Duodenal mucosa (tissue), 2 donors: ENCODE data around the gene MXRA8.

ENCODE experiments used
- H3K27ac ChIP-seq: one replicate; pipeline ENCODE4 v1.7.0; 2013; ENCODE audit warnings: low read depth, low read length
- H3K27me3 ChIP-seq, 2 donors: one replicate each; pipeline ENCODE4 v1.7.0; 2013; ENCODE audit warnings: low read length in 2 of 2, control low read depth in 1 of 2; ENCODE audit not compliant: insufficient read depth in 2 of 2, control insufficient read depth in 1 of 2
- H3K36me3 ChIP-seq, 2 donors: one replicate each; pipeline ENCODE4 v1.7.0; 2013; ENCODE audit warnings: low read length in 2 of 2, control low read depth in 1 of 2; ENCODE audit not compliant: insufficient read depth in 2 of 2, control insufficient read depth in 1 of 2
- H3K4me1 ChIP-seq, 2 donors: one replicate each; pipeline ENCODE4 v1.7.0; 2013; ENCODE audit warnings: low read length in 2 of 2, control low read depth in 1 of 2; ENCODE audit not compliant: insufficient read depth in 2 of 2, control insufficient read depth in 1 of 2
- H3K4me3 ChIP-seq, 2 donors: one replicate each; pipeline ENCODE4 v1.7.0; 2013; ENCODE audit warnings: low read length in 2 of 2, low read depth in 1 of 2
- H3K9ac ChIP-seq, 2 donors: one replicate each; pipeline ENCODE4 v1.7.0; 2013; ENCODE audit warnings: low read length in 2 of 2, low read depth in 1 of 2
- H3K9me3 ChIP-seq, 2 donors: one replicate each; pipeline ENCODE4 v1.7.0; 2013; ENCODE audit warnings: low read length in 2 of 2, control low read depth in 1 of 2; ENCODE audit not compliant: control insufficient read depth in 1 of 2

Gene MXRA8

DNA sequence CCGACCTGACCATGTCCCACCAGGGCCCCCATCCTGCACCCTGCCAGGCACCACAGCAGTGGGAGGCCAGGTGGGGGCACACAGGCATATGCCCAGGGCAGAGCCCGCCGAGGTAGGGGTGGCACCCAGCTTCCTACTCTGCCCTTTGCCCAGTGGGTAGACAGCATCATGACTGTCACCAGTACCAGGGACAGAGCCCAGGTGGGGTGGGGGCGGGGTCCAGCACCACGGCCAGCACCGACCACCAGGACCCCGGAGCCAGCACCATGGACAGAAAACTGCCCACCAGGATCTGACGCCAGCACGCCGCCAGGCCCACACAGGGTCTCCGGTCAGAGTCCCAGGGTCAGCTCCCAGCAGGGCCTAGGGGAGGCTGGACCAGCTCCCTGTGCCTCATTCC lies 23.5 kb downstream of the MXRA8 start:
- Histone ChIP-seq H3K27me3 (peaks cover 0 to 35% of the 10 kb centered on the region in 2 donors), H3K4me1 (peaks cover 10 to 23% of the 10 kb centered on the region in 2 donors), H3K36me3 (peaks cover 0 to 21% of the 10 kb centered on the region in 2 donors), H3K9me3 (no peaks in the 10 kb centered on the region), H3K9ac (no peak overlapping the region), H3K4me3 (no peak overlapping the region), H3K27ac (no peak overlapping the region)

DNA sequence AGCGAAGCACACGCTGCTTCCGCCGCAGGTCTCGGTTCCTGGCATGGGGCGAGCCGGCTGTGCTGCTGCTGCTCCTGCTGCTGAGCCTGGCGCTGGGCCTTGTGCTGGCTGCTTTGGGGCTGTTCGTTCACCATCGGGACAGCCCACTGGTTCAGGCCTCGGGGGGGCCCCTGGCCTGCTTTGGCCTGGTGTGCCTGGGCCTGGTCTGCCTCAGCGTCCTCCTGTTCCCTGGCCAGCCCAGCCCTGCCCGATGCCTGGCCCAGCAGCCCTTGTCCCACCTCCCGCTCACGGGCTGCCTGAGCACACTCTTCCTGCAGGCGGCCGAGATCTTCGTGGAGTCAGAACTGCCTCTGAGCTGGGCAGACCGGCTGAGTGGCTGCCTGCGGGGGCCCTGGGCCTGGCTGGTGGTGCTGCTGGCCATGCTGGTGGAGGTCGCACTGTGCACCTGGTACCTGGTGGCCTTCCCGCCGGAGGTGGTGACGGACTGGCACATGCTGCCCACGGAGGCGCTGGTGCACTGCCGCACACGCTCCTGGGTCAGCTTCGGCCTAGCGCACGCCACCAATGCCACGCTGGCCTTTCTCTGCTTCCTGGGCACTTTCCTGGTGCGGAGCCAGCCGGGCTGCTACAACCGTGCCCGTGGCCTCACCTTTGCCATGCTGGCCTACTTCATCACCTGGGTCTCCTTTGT lies 24.7 kb downstream of the MXRA8 start:
- no peak overlapping the region for H3K4me3 ChIP-seq
- H3K27ac ChIP-seq: no peak overlapping the region
- H3K27me3 ChIP-seq: peaks cover 0 to 35% of the 10 kb centered on the region in 2 donors
- H3K4me1 ChIP-seq: peaks cover 10 to 28% of the 10 kb centered on the region in 2 donors
- H3K9ac ChIP-seq: no peak overlapping the region
- H3K36me3 ChIP-seq: peaks cover 0 to 18% of the 10 kb centered on the region in 2 donors
- no peaks in the 10 kb centered on the region for H3K9me3 ChIP-seq

DNA sequence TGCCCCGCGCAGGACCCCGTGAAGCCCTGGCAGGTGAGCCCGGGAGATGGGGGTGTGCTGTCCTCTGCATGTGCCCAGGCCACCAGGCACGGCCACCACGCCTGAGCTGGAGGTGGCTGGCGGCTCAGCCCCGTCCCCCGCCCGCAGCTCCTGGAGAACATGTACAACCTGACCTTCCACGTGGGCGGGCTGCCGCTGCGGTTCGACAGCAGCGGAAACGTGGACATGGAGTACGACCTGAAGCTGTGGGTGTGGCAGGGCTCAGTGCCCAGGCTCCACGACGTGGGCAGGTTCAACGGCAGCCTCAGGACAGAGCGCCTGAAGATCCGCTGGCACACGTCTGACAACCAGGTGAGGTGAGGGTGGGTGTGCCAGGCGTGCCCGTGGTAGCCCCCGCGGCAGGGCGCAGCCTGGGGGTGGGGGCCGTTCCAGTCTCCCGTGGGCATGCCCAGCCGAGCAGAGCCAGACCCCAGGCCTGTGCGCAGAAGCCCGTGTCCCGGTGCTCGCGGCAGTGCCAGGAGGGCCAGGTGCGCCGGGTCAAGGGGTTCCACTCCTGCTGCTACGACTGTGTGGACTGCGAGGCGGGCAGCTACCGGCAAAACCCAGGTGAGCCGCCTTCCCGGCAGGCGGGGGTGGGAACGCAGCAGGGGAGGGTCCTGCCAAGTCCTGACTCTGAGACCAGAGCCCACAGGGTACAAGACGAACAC lies 25.4 kb downstream of the MXRA8 start:
- no peak overlapping the region for H3K9ac ChIP-seq
- H3K4me3 ChIP-seq: no peak overlapping the region
- H3K36me3 ChIP-seq: peaks cover 0 to 20% of the 10 kb centered on the region in 2 donors
- H3K27ac ChIP-seq: no peak overlapping the region
- no peaks in the 10 kb centered on the region for H3K9me3 ChIP-seq
- peaks cover 10 to 28% of the 10 kb centered on the region in 2 donors for H3K4me1 ChIP-seq
- peaks cover 0 to 35% of the 10 kb centered on the region in 2 donors for H3K27me3 ChIP-seq

DNA sequence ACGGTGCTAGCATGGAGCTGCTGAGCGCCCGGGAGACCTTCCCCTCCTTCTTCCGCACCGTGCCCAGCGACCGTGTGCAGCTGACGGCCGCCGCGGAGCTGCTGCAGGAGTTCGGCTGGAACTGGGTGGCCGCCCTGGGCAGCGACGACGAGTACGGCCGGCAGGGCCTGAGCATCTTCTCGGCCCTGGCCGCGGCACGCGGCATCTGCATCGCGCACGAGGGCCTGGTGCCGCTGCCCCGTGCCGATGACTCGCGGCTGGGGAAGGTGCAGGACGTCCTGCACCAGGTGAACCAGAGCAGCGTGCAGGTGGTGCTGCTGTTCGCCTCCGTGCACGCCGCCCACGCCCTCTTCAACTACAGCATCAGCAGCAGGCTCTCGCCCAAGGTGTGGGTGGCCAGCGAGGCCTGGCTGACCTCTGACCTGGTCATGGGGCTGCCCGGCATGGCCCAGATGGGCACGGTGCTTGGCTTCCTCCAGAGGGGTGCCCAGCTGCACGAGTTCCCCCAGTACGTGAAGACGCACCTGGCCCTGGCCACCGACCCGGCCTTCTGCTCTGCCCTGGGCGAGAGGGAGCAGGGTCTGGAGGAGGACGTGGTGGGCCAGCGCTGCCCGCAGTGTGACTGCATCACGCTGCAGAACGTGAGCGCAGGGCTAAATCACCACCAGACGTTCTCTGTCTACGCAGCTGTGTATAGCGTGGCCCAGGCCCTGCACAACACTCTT lies 26.2 kb downstream of the MXRA8 start:
- Histone ChIP-seq H3K27me3 (peaks cover 0 to 35% of the 10 kb centered on the region in 2 donors), H3K9ac (no peak overlapping the region), H3K9me3 (no peaks in the 10 kb centered on the region), H3K27ac (no peak overlapping the region), H3K4me1 (peaks cover 10 to 28% of the 10 kb centered on the region in 2 donors), H3K4me3 (no peak overlapping the region), H3K36me3 (peaks cover 0 to 24% of the 10 kb centered on the region in 2 donors)

DNA sequence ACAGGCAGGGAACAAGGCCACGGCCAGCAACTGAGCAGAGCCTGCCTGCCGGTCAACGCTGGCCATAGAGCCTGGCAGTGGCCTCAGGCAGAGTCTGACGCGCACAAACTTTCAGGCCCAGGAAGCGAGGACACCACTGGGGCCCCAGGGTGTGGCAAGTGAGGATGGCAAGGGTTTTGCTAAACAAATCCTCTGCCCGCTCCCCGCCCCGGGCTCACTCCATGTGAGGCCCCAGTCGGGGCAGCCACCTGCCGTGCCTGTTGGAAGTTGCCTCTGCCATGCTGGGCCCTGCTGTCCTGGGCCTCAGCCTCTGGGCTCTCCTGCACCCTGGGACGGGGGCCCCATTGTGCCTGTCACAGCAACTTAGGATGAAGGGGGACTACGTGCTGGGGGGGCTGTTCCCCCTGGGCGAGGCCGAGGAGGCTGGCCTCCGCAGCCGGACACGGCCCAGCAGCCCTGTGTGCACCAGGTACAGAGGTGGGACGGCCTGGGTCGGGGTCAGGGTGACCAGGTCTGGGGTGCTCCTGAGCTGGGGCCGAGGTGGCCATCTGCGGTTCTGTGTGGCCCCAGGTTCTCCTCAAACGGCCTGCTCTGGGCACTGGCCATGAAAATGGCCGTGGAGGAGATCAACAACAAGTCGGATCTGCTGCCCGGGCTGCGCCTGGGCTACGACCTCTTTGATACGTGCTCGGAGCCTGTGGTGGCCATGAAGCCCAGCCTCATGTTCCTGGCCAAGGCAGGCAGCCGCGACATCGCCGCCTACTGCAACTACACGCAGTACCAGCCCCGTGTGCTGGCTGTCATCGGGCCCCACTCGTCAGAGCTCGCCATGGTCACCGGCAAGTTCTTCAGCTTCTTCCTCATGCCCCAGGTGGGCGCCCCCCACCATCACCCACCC lies 27.0 kb downstream of the MXRA8 start, which contains the start of gene TAS1R3:
Gene TAS1R3, plus strand, starts transcription at position 213 of the 898 bp plus-strand sequence. Its CDS starts 66 bp downstream, at position 279.
- H3K9ac ChIP-seq: no peak within 1 kb of the TSS
- no peak within 1 kb of the TSS for H3K27ac ChIP-seq
- no peak within 1 kb of the TSS for H3K4me3 ChIP-seq
- peaks cover 4 to 33% of the 10 kb centered on the region in 2 donors for H3K36me3 ChIP-seq
- H3K4me1 ChIP-seq: peaks cover 13 to 31% of the 10 kb centered on the region in 2 donors
- peaks cover 0 to 35% of the 10 kb centered on the region in 2 donors for H3K27me3 ChIP-seq
- no peaks in the 10 kb centered on the region for H3K9me3 ChIP-seq

DNA sequence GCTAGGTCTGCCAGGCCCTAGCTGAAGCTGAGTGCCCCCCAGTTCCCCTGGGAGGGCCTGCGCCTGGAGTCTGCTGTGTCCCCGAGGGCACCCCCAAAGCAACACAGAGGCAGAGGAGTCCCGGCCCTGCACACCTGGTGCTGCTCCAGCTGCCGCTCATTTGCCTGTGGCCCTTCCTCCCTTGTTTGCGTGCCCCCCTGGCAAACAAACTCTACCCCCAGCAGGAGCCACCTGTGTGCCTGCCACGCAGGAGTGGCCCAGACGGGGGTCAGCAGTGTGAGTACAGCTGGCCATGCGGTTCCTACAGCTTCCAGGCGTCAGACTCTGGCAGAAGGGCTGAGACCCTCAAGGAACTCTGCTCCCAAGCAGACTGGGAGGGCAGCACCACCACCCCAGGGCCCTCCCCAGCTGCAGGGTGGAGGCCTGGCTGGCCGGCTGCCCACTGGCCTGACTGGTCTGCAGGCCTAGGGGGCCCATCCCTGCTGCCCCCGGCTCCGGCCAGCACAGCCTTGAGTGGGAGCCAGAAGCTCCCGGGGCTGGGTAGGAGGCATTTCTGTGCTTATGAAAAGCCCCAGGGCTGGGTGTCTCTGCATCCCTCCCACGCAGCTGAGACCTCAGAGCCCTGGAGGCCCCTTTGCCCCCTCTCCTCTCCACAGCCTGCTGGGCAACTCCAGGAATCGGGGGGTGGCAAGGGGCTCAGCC lies 27.8 kb downstream of the MXRA8 start:
- Histone ChIP-seq H3K27ac (no peak overlapping the region), H3K4me3 (no peak overlapping the region), H3K27me3 (peaks cover 0 to 35% of the 10 kb centered on the region in 2 donors), H3K9me3 (no peaks in the 10 kb centered on the region), H3K36me3 (peaks cover 4 to 33% of the 10 kb centered on the region in 2 donors), H3K9ac (no peak overlapping the region), H3K4me1 (peaks cover 21 to 39% of the 10 kb centered on the region in 2 donors)

DNA sequence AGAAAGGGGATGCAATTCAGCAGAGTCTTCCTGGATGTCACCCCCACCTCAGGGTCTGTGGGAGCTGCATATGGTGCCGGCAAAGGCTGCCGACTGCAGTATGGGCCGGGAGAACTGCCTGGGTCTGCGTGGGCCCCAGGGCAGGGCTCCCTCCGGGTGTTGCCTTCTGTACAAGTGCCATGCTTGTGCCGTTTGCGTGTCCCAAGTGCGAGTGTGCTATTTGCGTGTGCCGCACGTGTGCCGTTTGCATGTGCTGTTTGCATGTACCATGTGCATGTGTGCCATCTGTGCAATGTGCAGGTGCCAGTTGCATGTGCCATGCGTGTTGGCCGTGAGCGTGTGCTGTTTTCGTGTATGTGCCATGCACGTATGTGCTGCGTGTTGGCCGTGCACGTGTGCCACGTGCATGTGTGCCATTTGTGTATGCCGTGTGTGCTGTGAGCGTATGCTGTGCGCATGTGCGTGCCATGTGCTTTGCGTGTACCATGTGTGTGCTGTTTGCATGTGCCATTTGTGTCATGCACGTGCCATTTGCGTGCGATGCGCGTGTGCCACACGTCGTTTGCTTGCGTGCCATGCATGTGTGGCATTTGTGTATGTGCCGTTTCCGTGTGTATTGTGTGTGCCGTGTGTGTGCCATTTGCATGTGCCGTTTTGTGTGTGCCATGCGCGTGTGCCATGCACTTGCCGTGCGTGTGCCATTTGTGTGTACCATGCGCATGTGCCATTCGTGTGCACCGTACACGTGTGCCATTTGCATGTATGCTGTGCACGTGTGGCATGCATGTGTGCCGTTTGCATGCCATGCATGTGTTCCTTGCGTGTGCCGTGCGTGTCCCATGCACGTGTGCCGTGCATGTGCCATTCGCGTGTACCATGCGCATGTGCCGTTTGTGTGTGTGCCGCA lies 28.8 kb downstream of the MXRA8 start:
- peaks cover 0 to 35% of the 10 kb centered on the region in 2 donors for H3K27me3 ChIP-seq
- no peak overlapping the region for H3K9ac ChIP-seq
- H3K4me3 ChIP-seq: no peak overlapping the region
- H3K4me1 ChIP-seq: peaks cover 23 to 45% of the 10 kb centered on the region in 2 donors
- no peak overlapping the region for H3K27ac ChIP-seq
- H3K9me3 ChIP-seq: no peaks in the 10 kb centered on the region
- H3K36me3 ChIP-seq: peaks cover 4 to 33% of the 10 kb centered on the region in 2 donors

DNA sequence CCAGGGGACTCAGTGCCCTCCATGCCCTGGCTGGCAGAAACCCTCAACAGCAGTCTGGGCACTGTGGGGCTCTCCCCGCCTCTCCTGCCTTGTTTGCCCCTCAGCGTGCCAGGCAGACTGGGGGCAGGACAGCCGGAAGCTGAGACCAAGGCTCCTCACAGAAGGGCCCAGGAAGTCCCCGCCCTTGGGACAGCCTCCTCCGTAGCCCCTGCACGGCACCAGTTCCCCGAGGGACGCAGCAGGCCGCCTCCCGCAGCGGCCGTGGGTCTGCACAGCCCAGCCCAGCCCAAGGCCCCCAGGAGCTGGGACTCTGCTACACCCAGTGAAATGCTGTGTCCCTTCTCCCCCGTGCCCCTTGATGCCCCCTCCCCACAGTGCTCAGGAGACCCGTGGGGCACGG lies 30.1 kb downstream of the MXRA8 start:
- H3K9ac ChIP-seq: no peak overlapping the region
- H3K27ac ChIP-seq: no peak overlapping the region
- H3K9me3 ChIP-seq: no peaks in the 10 kb centered on the region
- H3K4me1 ChIP-seq: peaks cover 22 to 48% of the 10 kb centered on the region in 2 donors
- H3K4me3 ChIP-seq: no peak overlapping the region
- H3K36me3 ChIP-seq: peaks cover 4 to 33% of the 10 kb centered on the region in 2 donors
- peaks cover 0 to 26% of the 10 kb centered on the region in 2 donors for H3K27me3 ChIP-seq
